ENCODE data around the gene DENND1A.
"Not testable (repeated sequence)": the region's sequence is repeated elsewhere in the genome, so short reads cannot be mapped to it uniquely, and the experiment has no call there.

The DENND1A gene

DNA sequence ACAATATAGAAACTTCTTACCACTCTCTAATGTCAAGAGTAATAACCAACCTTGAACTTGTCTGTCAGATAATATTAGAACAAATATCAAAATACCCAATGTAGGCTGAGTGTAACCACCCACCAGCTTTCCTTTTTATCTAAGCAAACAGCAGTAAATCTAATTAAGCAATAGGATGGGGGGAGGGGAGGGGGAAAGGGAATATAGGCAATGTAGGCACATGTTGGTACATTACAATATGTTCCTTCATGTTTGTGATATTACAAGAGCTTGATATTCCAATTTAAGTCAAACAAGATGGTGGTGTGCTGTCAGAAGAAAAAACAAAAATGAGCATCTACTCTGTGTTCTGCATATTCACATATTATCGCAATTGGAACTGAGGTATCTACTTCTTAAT, 158.2 kb downstream of the DENND1A start:
- no peak for DNase-seq (ENCODE audit: low read depth)

DNA sequence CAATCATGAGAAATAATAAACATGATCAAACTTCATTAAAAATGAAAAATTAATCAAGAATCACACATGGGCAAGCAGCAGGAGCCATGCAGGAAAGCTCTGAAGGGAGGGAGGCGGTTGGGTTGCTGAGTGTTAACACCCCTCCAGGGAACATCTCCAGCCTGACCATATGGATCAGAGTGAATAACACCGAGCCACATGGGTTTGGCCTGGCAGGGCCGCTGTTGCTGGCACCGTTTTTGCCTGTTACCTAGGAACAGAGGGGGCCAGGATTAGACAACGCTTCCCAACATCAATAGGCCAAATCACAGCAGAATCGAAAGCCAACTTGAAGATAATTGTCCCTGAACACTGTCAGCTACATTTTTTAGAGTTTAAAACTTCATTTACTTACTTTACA, 160.2 kb downstream of the DENND1A start:
- no peak for DNase-seq (ENCODE audit: low read depth)

- DNase-seq (ENCODE audit: low read depth), result no peak
Measured at GRCh38 chr9:123763910-123764588, 165.9 kb downstream of the DENND1A start.

DNA sequence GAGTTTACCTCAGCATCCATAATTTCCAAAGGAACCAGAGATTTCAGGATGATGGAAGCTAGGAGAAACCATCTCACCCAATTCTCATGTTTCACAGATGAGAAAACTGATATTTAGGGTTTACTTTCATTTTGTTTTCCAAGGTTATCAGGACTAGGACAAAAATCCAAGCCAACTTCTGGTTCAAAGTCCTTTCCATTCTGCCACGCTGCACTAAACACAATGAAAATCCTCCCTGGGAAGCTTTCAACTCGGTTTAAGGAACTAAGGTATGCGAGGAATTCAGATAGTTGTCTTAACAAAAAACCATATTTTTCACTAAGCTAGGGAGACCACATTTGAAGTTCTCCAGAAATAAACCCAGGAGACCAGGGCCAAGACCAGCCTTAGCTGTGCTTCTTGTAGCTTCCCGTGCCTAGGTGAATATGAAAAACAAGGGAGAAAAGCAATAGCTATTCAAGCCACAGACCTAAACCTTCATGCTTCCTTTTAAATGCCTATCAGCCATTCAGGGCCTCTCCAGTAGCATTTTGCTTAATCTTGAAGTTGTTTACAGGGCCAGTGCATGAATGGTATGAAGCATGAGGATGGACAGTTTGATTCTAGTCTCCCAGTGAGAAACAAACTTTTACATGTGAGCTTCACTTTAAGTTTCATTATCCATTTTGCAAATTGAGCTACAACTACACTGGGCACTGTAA, 167.9 kb downstream of the DENND1A start:
- DNase-seq (ENCODE audit: low read depth), result no peak

DNA sequence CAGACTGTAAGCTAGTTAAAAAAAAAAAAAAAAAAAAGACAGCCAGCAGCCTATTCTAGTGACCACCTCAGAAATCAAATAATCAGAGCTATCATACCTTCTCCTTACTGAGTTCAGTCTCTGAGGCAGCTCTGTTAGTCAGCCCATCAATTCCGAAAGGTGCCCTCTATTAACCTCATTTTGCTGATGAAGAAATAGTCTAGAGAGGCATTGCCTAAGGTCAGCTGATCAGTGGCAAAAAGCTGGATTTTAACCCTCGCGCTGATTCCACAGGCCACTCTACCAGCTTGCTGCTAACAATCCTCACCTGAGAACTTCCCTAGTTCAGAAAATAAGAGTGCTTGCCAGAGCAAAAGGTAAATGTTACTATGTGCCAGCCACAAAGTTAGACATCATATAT, 172.0 kb downstream of the DENND1A start:
- DNase-seq (ENCODE audit: low read depth), result no peak

GRCh38 chr9:123757547-123757946, 172.4 kb downstream of the DENND1A start:
- no peak for DNase-seq (ENCODE audit: low read depth)

DNA sequence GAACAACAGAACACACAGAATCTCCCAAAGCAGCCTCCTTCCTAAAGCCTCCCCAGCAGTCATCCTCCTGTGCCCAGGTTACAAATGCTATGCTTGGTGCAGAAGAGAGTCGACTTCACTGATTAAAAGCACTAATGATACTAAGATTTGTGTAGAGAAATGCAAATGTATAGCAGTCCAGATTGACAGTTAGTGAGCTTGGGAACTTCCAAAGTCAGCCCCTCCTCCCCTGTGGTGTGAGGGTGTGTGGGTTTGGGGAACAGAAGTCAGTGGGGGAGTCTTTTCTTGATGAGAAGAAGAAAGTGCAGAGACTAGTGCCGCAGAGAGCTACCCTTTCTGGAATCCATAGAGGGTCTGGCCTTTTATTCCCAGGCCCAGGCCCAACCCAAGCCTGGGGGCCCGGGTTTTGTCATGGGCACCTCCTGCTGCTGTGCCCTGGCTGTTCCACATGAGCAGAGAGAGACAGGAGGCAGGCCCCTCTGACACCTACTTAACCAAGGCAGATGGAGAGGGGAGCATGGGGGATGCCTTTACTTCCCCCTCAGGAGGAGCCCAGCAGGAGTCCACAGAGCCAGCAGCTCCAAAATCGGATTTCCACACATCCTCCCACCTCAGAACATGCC, 173.3 kb downstream of the DENND1A start:
- DNase-seq (ENCODE audit: low read depth), result no peak

DNA sequence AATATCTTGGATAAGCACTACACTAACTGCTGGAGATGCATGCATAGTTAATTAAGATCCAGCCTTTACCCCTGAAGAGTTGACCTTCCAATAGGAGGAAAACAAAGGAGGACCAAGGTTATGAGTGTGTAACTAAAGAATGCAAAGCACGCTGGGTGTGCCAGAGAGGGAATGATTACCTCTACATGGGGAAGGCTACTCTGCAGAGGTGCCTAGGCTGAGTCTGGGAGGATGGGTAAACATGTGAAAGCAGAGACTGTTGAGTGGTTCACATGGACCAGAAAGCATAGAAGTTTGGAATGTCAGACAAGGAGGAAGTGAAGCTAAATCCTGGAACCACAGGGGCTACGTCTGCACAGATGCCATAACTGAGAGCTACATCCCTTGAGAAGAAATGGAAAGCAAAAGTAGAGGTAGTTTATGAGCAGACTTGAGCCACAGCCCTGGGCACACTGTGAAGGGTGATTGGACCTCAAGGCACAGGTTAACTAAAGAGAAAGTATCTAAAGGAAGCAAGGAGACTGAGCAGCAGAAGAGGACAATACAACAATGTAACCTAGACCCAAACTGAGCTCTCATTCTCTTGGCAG, 176.2 kb downstream of the DENND1A start:
- DNase-seq (ENCODE audit: low read depth), result no peak

DNA sequence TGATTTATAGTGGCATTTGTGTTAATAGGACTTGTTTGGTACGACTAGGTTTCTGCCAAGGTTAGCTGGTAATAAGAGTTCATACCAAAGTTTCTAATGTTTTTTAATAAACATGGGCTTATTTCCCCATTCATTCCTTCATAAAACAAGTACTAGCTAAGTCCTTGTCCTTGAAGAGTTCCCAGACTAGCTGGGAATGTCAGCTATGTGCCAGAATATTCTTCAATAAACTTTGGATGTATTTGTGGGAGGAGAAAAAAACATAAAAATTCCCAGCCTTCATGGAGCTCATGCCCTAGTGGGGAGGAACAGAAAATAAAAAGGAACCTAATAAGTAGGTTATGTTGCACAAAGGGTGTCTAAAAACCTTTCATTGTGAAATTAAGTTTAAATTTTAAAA, 176.9 kb downstream of the DENND1A start:
- DNase-seq (ENCODE audit: low read depth), result no peak

GRCh38 chr9:123749580-123750202, 180.2 kb downstream of the DENND1A start:
- DNase-seq (ENCODE audit: low read depth), result no peak

DNA sequence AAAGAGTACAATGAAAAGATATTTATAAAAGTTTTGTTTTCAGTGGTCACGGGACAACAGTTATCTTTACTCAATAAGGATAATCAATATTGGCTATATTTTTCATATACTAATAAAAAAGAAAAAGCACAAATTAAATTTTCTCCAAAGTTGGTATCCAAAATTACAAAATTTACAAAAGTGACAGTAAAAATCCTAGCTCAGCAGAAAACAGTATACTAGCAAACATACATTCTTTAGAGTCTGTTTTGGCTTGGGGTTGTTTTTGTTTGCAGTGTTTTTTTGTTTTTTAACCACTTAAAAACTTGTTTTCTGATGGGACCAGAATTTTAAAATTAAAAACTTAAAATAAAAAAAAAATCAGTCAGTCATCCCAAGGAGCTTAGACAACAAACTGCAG, 183.2 kb downstream of the DENND1A start:
- no peak for DNase-seq (ENCODE audit: low read depth)

- DNase-seq (ENCODE audit: low read depth), result no peak
Measured at GRCh38 chr9:123745933-123746332, 184.0 kb downstream of the DENND1A start.

DNA sequence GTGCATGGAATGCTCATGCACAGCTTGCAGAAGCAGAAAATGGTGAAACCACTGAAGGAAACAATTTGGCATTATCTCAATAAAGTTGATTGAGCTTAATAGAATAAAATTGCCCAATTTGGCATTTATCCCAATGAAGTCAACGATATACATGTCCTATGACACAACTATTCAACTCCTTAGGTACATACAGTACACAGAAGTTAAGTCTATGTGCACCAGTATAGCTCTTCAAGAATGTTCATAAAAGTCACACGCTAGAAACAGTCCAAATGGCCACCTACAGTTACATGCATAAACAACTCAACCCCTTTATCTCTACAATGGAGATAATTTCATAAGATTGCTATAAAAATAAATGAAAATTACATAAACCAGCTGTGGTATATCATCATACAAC, 184.5 kb downstream of the DENND1A start:
- DNase-seq (ENCODE audit: low read depth), result no peak

DNA sequence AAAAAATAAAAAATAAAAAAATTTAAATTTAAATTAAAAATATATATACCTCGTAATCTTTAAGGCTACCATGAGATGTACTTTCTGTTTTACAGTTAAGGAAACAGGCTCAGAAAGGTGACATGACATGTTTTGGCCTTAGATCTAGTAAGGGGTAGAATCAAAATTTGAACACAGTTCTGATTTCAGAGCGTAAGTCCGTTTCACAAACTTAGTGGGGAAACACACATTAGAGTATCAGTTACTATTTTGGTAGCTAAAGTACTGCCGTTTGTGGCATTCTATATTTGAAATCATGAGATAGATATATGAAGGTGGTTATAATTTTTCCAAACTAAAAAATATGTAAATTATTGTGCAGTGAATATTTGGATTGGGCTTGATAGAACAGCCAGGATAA, 186.2 kb downstream of the DENND1A start:
- no peak for DNase-seq (ENCODE audit: low read depth)

DNA sequence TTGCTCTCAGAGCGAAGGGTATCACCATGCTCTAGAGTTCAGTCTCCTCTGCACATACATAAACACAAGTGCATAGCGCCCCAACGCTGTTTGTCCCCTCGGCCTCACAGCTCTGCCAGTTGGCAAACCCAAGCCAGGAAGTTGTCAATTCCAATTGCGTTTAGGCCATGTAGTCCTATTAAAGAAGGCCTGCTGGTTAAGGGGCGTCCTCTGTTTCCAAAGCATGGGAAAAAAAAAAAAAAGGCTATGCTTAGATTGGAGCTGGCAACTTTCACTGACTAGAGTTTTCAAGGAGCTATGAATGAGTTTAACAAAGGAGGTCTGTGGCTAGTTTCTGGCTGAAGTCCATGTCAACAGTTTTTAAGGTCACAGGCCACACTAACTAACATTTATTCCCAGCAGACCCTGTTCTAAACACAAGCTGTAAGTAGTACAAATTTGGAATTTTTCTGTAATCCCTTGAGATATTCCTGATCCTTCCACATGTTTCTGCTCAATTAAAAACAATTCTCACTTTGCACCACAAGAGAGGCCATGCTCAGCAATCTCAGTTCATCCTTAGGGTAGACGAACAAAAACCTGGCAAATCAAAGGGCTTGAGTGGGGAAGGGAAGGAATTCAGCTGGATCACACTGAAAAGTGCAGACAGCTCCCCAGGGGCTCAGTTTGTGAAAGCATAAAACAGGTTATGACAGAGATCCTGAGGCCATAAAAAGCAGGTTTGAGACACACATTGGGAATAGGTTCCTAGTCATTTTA, 187.7 kb downstream of the DENND1A start:
- no peak for DNase-seq (ENCODE audit: low read depth)

DNA sequence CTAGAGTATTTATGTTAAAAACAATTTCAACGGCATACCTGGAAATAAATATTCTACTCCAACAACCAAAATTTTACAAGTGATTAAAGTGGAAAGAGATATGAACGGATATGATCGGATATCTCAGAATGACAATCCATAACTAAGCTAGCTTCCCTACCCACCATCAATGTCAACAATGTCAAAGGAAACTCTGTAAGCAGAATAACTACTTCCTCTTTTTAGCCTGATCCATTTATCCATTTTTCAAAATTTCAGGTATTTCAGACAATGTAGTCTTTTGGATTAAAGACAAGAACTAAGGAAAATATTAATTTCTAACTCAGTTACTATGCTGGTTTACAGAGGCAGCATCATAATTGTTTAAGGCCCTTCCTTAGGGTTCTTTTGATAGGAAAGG, 188.7 kb downstream of the DENND1A start:
- no peak for DNase-seq (ENCODE audit: low read depth)

GRCh38 chr9:123739902-123740301, 190.0 kb downstream of the DENND1A start:
- DNase-seq (ENCODE audit: low read depth), result no peak

- no peak for DNase-seq (ENCODE audit: low read depth)
Measured at GRCh38 chr9:123739387-123739786, 190.5 kb downstream of the DENND1A start.

- DNase-seq (ENCODE audit: low read depth), result no peak
Measured at GRCh38 chr9:123738648-123739047, 191.3 kb downstream of the DENND1A start.

GRCh38 chr9:123735376-123735775, 194.6 kb downstream of the DENND1A start:
- no peak for DNase-seq (ENCODE audit: low read depth)

DNA sequence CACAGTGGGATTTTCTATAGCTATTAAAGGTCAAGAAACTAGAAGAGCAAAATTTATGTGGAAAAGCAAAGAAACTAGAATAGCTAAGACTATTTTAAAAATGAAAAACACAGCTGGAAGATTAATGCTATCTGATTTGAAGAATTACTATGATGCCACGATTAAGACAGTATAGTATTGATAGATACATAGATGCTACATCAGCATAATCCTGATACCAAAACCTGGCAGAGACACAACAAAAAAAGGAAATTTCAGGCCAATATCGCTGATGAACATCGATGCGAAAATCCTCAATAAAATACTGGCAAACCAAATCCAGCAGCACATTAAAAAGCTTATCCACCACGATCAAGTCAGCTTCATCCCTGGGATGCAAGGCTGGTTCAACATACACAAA, 201.4 kb downstream of the DENND1A start:
- DNase-seq (ENCODE audit: low read depth), result not testable (repeated sequence)

DNA sequence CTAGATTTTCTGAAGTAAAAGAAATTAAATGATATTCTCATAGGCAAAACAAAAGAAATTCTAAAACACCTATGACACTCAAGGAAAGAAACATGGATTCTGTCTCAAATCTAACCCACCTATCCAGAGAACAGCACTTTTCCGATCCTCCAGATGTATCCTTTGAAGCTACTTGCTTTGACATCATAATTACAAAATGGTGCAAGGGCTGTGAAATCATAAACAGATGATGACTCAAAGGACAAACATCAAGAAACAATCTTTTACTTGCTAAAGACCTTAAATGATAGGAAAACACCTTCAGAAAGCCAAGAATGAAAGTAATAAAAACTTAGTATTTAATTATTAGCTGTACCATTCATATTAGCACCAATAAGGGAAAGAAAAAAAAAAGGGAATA, 202.6 kb downstream of the DENND1A start:
- no peak for DNase-seq (ENCODE audit: low read depth)

Measured in activated T-helper 9 cell treated with anti-CD3 and anti-CD28 coated beads, Interleukin-2, amount 50 U/mL, for 16 hours (primary cell).